HG03280 (cell line): Measurements from ENCODE around the gene SLC35E4.

Experiments used
- ATAC-seq: cut with Tn5 transposase; IDR thresholded peaks from one replicate; pipeline ENCODE4 v1.9.1; 2021; ENCODE audit warnings: mild to moderate bottlenecking, moderate library complexity; ENCODE audit not compliant: unreplicated experiment

Gene SLC35E4

GRCh38 chr22:30687358-30687757 lies 51.8 kb downstream of the SLC35E4 start:
- no peak for ATAC-seq

DNA sequence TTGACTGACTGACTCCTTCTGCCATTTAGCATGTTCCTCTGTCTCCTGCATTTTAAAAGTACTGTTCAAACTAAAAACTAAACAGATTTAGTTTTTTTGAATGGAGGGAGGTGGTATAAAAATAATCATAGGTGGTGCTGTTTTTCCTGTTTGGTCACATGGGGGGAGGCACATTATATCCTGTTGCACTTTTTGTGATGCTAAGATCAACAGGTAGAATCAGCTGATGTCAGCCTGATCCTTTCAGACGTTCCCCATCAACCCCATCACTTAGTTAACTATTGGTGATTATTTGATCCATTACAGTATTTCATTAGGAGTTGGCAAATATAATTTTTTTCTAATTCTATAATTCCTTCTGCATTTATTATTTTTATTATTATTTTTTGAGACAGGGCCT lies 54.0 kb downstream of the SLC35E4 start:
- ATAC-seq: no peak

GRCh38 chr22:30691204-30691603 lies 55.6 kb downstream of the SLC35E4 start:
- no peak for ATAC-seq

DNA sequence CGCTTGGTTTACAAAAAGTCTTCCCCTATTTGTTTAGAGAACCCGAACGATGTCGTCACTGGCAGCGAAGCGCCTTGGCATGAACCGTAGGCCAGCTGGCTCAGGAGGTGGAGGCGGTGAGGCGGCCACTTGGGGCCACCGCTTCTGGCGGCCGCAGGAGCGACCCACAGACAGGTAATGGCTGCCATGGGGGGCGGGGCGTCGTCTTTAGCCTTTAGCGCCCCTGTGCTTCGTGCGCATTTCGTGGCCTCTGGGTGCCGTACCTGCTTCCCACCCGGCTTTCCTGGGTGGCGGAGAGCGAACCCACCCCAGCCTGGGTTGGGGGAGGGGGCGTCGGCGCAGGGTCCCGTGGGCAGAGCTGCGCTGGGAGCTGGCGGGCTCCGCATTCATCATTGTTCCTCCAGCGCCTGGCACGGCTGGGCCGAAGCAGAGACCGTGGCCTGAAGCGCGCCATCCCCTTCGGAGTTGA lies 58.6 kb downstream of the SLC35E4 start:
- ATAC-seq: no peak

- ATAC-seq: no peak
These were observed 59.2 kb downstream of the SLC35E4 start, which contains the start of gene OSBP2 for GRCh38 chr22:30694640-30695350. Gene OSBP2, plus strand, starts transcription at chr22:30694874. Its CDS starts 36 bp downstream, at chr22:30694910.

- ATAC-seq: no peak
These were observed 59.8 kb downstream of the SLC35E4 start for GRCh38 chr22:30695351-30695851.

DNA sequence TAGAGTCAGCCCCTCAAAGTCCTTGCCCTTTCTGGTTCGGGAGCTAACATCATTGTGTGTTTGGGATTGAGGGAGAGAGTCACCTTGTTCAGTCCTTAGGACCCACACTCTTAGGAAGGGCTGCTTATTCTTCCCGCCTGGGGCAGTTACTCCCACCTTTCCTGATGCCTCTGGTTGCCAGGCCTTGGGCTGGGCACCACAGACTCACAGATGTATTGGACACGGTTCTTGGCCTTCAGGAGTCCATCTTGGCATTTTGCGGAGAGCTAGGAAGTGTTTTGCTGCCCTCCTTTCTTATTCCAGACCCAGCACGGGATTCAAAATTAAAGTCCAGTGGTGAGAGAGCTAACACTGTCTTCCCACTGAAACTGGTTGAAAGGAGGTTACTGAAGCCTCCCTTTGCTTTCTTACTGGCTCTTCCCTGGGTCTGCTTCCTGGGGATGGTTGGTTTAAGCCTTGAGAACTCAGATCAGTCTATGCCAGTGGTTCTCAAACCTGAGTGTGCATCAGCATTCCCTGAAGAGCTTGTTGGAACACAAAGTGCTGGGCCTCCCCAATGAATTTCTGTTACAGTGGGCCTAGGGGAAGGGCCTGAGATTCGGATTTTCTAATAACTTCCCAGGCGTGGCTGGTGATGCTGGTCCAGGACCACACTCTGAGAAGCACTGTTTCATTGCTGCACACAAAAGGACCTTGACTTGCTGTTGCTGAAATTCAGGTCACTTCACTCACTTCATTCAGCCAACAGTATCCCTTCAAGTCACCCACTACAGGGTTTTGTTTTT lies 60.5 kb downstream of the SLC35E4 start:
- ATAC-seq: no peak
